Central memory CD4-positive, alpha-beta T cell (primary cell): ENCODE data around the gene CNTNAP2.
"Not testable (repeated sequence)": the region's sequence is repeated elsewhere in the genome, so short reads cannot be mapped to it uniquely, and the experiment has no call there.

ENCODE experiments used
- DNase-seq: peaks from one replicate; pipeline ENCODE4 v3.0.0; 2022

CNTNAP2 gene

GRCh38 chr7:146150153-146150552, 33.6 kb downstream of the CNTNAP2 start:
- no peak for DNase-seq

GRCh38 chr7:146172112-146172511, 55.5 kb downstream of the CNTNAP2 start:
- no peak for DNase-seq

- DNase-seq, result no peak
Measured at GRCh38 chr7:146175716-146176115, 59.1 kb downstream of the CNTNAP2 start.

GRCh38 chr7:146176860-146177259, 60.3 kb downstream of the CNTNAP2 start:
- no peak for DNase-seq

- DNase-seq, result no peak
Measured at GRCh38 chr7:146177301-146177700, 60.7 kb downstream of the CNTNAP2 start.

- no peak for DNase-seq
Measured at GRCh38 chr7:146185844-146186243, 69.2 kb downstream of the CNTNAP2 start.

GRCh38 chr7:146191428-146191827, 74.8 kb downstream of the CNTNAP2 start:
- not testable (repeated sequence) for DNase-seq

GRCh38 chr7:146201945-146202344, 85.3 kb downstream of the CNTNAP2 start:
- DNase-seq, result no peak

- DNase-seq, result no peak
Measured at GRCh38 chr7:146206270-146206669, 89.7 kb downstream of the CNTNAP2 start.

- no peak for DNase-seq
Measured at GRCh38 chr7:146208492-146208891, 91.9 kb downstream of the CNTNAP2 start.

- DNase-seq, result no peak
Measured at GRCh38 chr7:146214842-146215241, 98.2 kb downstream of the CNTNAP2 start.

GRCh38 chr7:146216396-146217041, 99.9 kb downstream of the CNTNAP2 start:
- DNase-seq, result no peak

- no peak for DNase-seq
Measured at GRCh38 chr7:146223851-146224250, 107.2 kb downstream of the CNTNAP2 start.

- DNase-seq, result no peak
Measured at GRCh38 chr7:146232604-146233003, 116.0 kb downstream of the CNTNAP2 start.

GRCh38 chr7:146235195-146235594, 118.6 kb downstream of the CNTNAP2 start:
- DNase-seq, result no peak

GRCh38 chr7:146242661-146243060, 126.1 kb downstream of the CNTNAP2 start:
- DNase-seq, result no peak

GRCh38 chr7:146247991-146248390, 131.4 kb downstream of the CNTNAP2 start:
- DNase-seq, result not testable (repeated sequence)

GRCh38 chr7:146248744-146249143, 132.1 kb downstream of the CNTNAP2 start:
- not testable (repeated sequence) for DNase-seq

- DNase-seq, result no peak
Measured at GRCh38 chr7:146249272-146249671, 132.7 kb downstream of the CNTNAP2 start.

- DNase-seq, result no peak
Measured at GRCh38 chr7:146255609-146256008, 139.0 kb downstream of the CNTNAP2 start.

- DNase-seq, result no peak
Measured at GRCh38 chr7:146262527-146262926, 145.9 kb downstream of the CNTNAP2 start.

- DNase-seq, result no peak
Measured at GRCh38 chr7:146276888-146277287, 160.3 kb downstream of the CNTNAP2 start.

GRCh38 chr7:146285418-146285817, 168.8 kb downstream of the CNTNAP2 start:
- no peak for DNase-seq

GRCh38 chr7:146290746-146291145, 174.1 kb downstream of the CNTNAP2 start:
- no peak for DNase-seq

GRCh38 chr7:146291900-146292299, 175.3 kb downstream of the CNTNAP2 start:
- no peak for DNase-seq
